HepG2 (cell line): ENCODE data around the gene UBE4A. TPM values are rescaled to one million over a fixed set of nuclear protein-coding genes. Genes with fewer than 3 reads are reported as not detected.

Experiments
- CREB1 ChIP-seq, 2 experiments: fragments of 450-650 bp in 1 of 2; IDR thresholded peaks; 2 replicates each; pipeline ENCODE4 v1.6.1; 2016 to 2017; ENCODE audit warnings: control low read depth in 1 of 2, mild to moderate bottlenecking in 1 of 2, missing compliant biosample characterization in 1 of 2, missing genetic modification characterization in 1 of 2
- IRF2 ChIP-seq: IDR thresholded peaks from 2 replicates; pipeline ENCODE4 v1.6.1; 2018; ENCODE audit warnings: missing genetic modification reagents, missing compliant biosample characterization
- ISL2 ChIP-seq: sonication (generic); formaldehyde crosslinking; IDR thresholded peaks from 2 replicates; pipeline ENCODE4 v1.5.0; 2020; ENCODE audit warnings: missing genetic modification reagents
- KAT2B ChIP-seq: fragments of 150-350 bp; IDR thresholded peaks from 2 replicates; pipeline ENCODE4 v1.6.1; 2014; ENCODE audit warnings: low read depth, low read length, borderline replicate concordance
- MTA3 ChIP-seq: sonication (generic); formaldehyde crosslinking; IDR thresholded peaks from 2 replicates; pipeline ENCODE4 v1.4.0; 2020; ENCODE audit warnings: missing genetic modification reagents
- REPIN1 ChIP-seq: sonication (generic); formaldehyde crosslinking; IDR thresholded peaks from 2 replicates; pipeline ENCODE4 v1.8.0; 2022; ENCODE audit warnings: missing genetic modification reagents, low read depth, mild to moderate bottlenecking, borderline replicate concordance
- RNF2 ChIP-seq: fragments of 450-650 bp; conservative IDR thresholded peaks from 2 replicates; pipeline ENCODE4 v1.6.1; 2016; ENCODE audit warnings: low read depth
- SIX1 ChIP-seq: sonication (generic); formaldehyde crosslinking; IDR thresholded peaks from 2 replicates; pipeline ENCODE4 v1.4.0; 2020; ENCODE audit warnings: missing genetic modification reagents, borderline replicate concordance
- SP2 ChIP-seq: sonication (generic); formaldehyde crosslinking; IDR thresholded peaks from 2 replicates; pipeline ENCODE4 v1.5.1; 2020; ENCODE audit warnings: mild to moderate bottlenecking, missing genetic modification reagents
- TCF7 ChIP-seq: sonication (generic); IDR thresholded peaks from 2 replicates; pipeline ENCODE4 v1.6.1; 2016; ENCODE audit warnings: antibody characterized with exemption, low read depth
- ZFX ChIP-seq: sonication (generic); formaldehyde crosslinking; IDR thresholded peaks from 2 replicates; pipeline ENCODE4 v1.4.0; 2020; ENCODE audit warnings: mild to moderate bottlenecking, low read depth, missing genetic modification reagents, moderate library complexity
- ZNF24 ChIP-seq: fragments of 450-650 bp; IDR thresholded peaks from 2 replicates; pipeline ENCODE4 v1.6.1; 2017; ENCODE audit warnings: antibody characterized with exemption, mild to moderate bottlenecking
- ZNF292 ChIP-seq: sonication (generic); formaldehyde crosslinking; IDR thresholded peaks from 2 replicates; pipeline ENCODE4 v1.8.1; 2022; ENCODE audit warnings: mild to moderate bottlenecking, low read depth, missing genetic modification reagents, borderline replicate concordance
- ZNF550 ChIP-seq: sonication (generic); formaldehyde crosslinking; IDR thresholded peaks from 2 replicates; pipeline ENCODE4 v1.4.0; 2020; ENCODE audit warnings: mild to moderate bottlenecking, missing genetic modification reagents, borderline replicate concordance
- ZNF773 ChIP-seq: sonication (generic); formaldehyde crosslinking; IDR thresholded peaks from 2 replicates; pipeline ENCODE4 v1.4.0; 2020; ENCODE audit warnings: missing genetic modification reagents, borderline replicate concordance
- polyA plus RNA-seq, 8 experiments: library from polyadenylated mRNA; depleted of rRNA in 3 of 8; stranded (reverse) in 7 of 8; unstranded in 1 of 8; fragments of >200 nt; fragmentation: Illumina TruSeq in 4 of 8; extraction: Trizol in 4 of 8; gene quantifications; 2 replicates each; pipeline versions ENCODE4 v1.2.1 to v1.2.3, GENCODE V29; 2011 to 2016; ENCODE audit warnings: low read depth in 4 of 8, missing spikeins in 1 of 8, mixed read lengths in 1 of 8; ENCODE audit not compliant: insufficient read depth in 1 of 8
- total RNA-seq, 5 experiments: library from RNA; depleted of rRNA; stranded (reverse); fragments of >200 nt; fragmentation: Illumina TruSeq; extraction: Trizol; gene quantifications; 2 replicates each; pipeline ENCODE4 v1.2.3, GENCODE V29; 2016; ENCODE audit warnings: low read depth in 1 of 5
- TF ChIP-seq, protein P1 (sequence below): sonication (generic); formaldehyde crosslinking; IDR thresholded peaks from 2 replicates; pipeline ENCODE4 v1.5.0; 2020; ENCODE audit warnings: mild to moderate bottlenecking, missing genetic modification reagents
- TF ChIP-seq, protein P2 (sequence below): sonication (generic); formaldehyde crosslinking; IDR thresholded peaks from 2 replicates; pipeline ENCODE4 v1.4.0; 2020; ENCODE audit warnings: mild to moderate bottlenecking, missing genetic modification reagents

Gene UBE4A
- total and polyA plus RNA-seq, 2 of the 13 experiments (the other 11 are each of a cell fraction or from before 2014, with no cell fraction given), result 15.1 to 32.7 TPM

DNA sequence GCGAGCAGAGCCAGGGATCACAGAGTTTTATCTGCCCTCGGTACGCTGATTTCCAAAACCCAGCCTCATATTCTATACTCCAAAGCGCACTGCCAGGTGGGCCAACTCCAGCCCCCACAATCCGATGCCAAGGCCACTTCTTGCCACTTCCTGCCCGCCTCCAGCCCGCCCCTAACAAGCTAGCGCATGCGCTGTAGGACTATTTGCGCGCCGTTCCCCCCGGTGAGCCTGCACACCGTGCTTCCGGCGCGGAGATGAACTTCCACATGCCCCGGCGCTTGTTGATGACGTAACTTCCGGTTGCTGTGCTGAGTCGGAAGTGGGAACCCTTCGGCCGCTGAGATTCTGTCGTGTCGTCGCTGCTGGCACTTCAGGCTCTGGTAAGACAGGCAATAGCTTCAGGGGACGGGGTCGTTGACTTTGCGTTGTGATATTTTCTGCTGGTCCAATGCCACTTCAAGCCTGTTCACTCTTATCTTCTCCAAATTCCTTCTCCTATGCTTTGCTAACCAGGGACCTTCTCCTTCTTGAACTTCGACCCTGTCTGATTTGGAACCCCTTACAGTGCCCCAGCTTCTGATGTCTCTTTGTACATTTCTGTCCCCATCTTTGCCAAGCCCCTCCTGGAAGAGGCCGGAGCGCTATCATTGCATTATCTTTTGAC lies at the start of gene UBE4A (continued):
- no peak for TF ChIP-seq KAT2B
- TF ChIP-seq SP2 (CRISPR knock-in tag), result peak; percentile 65; the same call in 1 of the 2 replicates
- TF ChIP-seq ZNF24, result no peak
- TF ChIP-seq IRF2, result peak; percentile 89
- TF ChIP-seq ZNF292 (CRISPR knock-in tag), result peak; percentile 49; the same call in 1 of the 2 replicates
- no peak for TF ChIP-seq RNF2
- TF ChIP-seq ZNF773 (CRISPR knock-in tag), result no peak
- 0 out of 2 replicates have a peak, but pooled peaks have one; percentile 50 for TF ChIP-seq ISL2 (CRISPR knock-in tag)
- peak; percentile 99 for TF ChIP-seq CREB1 (IDR thresholded peaks at IDR 0.05)
- TF ChIP-seq CREB1 (CRISPR knock-in tag; IDR thresholded peaks at IDR 0.05), result peak; percentile 100
- TF ChIP-seq SIX1 (CRISPR knock-in tag), result no peak
- TF ChIP-seq, protein P1, sequence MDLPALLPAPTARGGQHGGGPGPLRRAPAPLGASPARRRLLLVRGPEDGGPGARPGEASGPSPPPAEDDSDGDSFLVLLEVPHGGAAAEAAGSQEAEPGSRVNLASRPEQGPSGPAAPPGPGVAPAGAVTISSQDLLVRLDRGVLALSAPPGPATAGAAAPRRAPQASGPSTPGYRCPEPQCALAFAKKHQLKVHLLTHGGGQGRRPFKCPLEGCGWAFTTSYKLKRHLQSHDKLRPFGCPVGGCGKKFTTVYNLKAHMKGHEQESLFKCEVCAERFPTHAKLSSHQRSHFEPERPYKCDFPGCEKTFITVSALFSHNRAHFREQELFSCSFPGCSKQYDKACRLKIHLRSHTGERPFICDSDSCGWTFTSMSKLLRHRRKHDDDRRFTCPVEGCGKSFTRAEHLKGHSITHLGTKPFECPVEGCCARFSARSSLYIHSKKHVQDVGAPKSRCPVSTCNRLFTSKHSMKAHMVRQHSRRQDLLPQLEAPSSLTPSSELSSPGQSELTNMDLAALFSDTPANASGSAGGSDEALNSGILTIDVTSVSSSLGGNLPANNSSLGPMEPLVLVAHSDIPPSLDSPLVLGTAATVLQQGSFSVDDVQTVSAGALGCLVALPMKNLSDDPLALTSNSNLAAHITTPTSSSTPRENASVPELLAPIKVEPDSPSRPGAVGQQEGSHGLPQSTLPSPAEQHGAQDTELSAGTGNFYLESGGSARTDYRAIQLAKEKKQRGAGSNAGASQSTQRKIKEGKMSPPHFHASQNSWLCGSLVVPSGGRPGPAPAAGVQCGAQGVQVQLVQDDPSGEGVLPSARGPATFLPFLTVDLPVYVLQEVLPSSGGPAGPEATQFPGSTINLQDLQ (CRISPR knock-in tag), result no peak
- TF ChIP-seq MTA3, result no peak
- peak; percentile 50; the same call in 1 of the 2 replicates for TF ChIP-seq ZFX
- TF ChIP-seq REPIN1 (CRISPR knock-in tag), result peak; percentile 83; the same call in 1 of the 2 replicates
- no peak for TF ChIP-seq TCF7
- TF ChIP-seq ZNF550 (CRISPR knock-in tag), result no peak
- TF ChIP-seq, protein P2, sequence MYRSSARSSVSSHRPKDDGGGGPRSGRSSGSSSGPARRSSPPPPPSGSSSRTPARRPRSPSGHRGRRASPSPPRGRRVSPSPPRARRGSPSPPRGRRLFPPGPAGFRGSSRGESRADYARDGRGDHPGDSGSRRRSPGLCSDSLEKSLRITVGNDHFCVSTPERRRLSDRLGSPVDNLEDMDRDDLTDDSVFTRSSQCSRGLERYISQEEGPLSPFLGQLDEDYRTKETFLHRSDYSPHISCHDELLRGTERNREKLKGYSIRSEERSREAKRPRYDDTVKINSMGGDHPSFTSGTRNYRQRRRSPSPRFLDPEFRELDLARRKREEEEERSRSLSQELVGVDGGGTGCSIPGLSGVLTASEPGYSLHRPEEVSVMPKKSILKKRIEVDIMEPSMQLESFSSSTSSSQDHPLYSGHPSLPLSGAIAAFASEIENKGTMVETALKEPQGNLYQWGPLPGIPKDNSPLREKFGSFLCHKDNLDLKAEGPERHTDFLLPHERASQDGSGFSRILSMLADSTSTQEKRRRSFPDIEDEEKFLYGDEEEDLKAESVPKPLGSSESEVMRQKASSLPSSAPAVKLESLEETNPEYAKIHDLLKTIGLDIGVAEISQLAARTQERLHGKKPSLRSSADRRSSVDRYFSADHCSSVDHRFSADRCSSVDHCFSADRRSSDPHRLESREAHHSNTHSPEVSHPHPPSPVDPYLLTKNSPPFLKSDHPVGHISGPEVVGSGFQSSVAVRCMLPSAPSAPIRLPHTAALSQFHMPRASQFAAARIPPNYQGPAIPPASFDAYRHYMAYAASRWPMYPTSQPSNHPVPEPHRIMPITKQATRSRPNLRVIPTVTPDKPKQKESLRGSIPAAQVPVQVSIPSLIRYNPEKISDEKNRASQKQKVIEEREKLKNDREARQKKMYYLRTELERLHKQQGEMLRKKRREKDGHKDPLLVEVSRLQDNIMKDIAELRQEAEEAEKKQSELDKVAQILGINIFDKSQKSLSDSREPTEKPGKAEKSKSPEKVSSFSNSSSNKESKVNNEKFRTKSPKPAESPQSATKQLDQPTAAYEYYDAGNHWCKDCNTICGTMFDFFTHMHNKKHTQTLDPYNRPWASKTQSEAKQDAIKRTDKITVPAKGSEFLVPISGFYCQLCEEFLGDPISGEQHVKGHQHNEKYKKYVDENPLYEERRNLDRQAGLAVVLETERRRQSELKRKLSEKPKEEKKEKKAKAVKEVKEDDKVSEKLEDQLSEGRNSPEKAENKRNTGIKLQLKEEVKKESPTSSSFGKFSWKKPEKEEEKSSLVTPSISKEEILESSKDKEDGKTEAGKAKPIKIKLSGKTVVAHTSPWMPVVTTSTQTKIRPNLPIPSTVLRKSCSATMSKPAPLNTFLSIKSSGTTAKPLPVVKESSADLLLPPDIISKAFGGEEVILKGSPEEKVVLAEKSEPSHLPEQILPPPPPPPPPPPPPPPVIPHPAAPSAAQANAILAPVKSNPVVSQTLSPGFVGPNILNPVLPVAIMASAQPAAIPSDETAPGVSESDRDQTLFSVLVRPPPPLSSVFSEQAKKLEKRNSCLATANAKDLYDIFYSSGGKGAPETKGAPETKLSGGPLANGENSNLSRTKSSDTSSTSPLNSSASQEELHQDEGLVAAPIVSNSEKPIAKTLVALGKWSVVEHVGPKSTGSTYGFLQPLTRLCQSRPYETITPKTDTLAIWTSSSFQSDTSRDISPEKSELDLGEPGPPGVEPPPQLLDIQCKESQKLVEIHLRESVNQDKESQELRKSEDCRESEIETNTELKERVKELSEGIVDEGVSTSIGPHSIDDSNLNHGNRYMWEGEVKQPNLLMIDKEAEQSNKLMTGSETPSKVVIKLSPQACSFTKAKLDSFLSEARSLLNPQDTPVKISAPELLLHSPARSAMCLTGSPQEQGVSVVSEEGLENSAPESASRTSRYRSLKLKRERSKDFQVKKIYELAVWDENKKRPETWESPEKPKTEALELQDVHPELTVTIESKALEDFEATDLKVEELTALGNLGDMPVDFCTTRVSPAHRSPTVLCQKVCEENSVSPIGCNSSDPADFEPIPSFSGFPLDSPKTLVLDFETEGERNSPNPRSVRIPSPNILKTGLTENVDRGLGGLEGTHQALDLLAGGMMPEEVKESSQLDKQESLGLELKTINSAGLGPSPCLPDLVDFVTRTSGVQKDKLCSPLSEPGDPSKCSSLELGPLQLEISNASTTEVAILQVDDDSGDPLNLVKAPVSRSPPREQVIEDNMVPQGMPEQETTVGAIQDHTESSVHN (CRISPR knock-in tag), result no peak
